Stimulated activated CD4-positive, alpha-beta T cell treated with anti-CD3 and anti-CD28 coated beads, TNF-alpha, amount 100 ng/mL, for 48 hours (primary cell): ENCODE measurements around the gene TIGAR.

Source experiments
- DNase-seq, 3 donors: peaks; one replicate each; pipeline ENCODE4 v3.0.0-alpha.2; 2020; ENCODE audit warnings: low read depth in 3 of 3

Gene TIGAR, protein sequence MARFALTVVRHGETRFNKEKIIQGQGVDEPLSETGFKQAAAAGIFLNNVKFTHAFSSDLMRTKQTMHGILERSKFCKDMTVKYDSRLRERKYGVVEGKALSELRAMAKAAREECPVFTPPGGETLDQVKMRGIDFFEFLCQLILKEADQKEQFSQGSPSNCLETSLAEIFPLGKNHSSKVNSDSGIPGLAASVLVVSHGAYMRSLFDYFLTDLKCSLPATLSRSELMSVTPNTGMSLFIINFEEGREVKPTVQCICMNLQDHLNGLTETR

DNA sequence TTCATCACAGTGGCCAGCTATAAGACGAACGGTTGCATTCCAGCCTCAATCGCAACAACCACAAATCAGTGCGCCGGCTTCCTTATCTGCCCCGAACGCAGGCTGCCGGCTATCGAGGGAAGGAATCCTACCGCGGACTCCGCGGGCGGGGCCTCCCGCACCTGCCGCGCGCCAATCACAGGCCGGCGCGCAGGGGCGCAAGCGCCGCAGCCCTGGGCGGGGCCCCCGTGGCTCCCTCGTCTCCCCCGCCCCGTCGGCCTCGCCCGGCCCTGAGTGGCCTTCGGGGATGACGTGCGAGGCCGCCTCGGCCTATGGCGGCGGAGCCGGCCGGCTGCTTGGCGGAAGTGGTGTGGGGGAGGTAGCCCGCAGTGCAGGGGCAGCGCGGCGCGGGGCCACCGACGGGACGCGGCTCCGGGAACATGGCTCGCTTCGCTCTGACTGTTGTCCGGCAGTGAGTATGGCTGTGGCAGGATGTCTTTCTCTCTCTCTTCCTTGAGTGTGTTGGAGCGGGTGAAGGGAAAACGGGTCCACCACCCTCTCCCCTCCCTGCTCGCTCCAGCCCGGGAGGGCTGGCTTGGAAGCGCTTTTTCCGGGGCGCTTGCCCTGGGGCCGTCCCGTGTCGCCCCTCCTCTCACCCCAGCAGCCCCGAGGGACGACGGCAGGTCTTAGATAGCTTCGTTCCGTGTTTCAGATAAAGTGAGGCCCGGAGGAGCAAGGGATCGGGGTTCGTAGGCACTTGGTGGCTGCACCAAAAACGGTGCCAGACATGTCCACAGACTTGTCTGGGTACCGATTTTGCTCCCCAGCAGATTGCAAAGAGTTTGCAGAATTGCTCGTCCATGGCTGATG is at the start of gene TIGAR:
Gene TIGAR, plus strand, starts transcription at position 361 of the 849 bp plus-strand sequence. Its CDS starts 59 bp downstream, at position 420.
- DNase-seq: peak; percentile 82 to 88 (median 86)

DNA sequence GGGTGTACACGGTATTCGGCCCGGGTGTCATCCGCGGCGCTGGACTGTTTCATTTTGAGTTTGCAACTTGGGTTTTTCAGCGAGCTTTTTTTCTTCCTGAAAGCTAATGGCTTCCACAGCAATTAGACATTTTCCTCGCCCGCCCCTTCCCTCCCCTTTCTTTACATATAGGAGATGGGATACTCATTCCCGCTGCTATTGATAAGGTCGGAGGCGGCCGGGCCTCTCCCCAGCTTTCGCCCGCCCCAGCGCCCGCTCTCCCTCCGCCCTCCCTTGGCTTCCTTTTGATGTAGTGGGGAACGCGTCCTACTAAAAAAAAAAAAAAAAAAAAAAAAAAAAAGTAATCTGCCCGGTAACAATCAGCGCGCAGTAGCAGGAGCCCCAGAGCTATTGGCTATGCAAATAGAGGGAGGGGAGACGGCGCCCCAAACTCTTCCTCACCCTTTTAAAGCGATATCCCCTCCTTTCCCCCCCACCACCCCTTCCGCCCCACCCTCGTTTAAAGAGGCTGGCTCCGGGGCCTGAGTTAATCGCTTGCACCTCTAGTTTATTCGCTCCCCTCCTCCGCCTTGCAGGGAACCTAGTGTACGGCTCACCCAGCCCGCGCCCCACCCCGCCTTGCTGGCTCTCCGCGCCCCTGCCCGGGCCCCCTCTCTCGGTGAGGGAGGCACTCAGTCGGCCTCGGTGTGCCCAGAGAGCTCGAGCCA is 49.1 kb upstream of the TIGAR start:
- peak; percentile 63 to 89 (median 83) for DNase-seq

DNA sequence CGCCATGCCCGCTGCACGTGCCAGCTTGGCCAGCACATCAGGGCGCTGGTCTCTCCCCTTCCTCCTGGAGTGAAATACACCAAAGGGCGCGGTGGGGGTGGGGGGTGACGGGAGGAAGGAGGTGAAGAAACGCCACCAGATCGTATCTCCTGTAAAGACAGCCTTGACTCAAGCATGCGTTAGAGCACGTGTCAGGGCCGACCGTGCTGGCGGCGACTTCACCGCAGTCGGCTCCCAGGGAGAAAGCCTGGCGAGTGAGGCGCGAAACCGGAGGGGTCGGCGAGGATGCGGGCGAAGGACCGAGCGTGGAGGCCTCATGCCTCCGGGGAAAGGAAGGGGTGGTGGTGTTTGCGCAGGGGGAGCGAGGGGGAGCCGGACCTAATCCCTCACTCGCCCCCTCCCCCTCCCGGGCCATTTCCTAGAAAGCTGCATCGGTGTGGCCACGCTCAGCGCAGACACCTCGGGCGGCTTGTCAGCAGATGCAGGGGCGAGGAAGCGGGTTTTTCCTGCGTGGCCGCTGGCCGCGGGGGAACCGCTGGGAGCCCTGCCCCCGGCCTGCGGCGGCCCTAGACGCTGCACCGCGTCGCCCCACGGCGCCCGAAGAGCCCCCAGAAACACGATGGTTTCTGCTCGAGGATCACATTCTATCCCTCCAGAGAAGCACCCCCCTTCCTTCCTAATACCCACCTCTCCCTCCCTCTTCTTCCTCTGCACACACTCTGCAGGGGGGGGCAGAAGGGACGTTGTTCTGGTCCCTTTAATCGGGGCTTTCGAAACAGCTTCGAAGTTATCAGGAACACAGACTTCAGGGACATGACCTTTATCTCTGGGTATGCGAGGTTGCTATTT is 48.4 kb upstream of the TIGAR start:
- peak in 2 of 3 donors; percentile 72 to 76 for DNase-seq

DNA sequence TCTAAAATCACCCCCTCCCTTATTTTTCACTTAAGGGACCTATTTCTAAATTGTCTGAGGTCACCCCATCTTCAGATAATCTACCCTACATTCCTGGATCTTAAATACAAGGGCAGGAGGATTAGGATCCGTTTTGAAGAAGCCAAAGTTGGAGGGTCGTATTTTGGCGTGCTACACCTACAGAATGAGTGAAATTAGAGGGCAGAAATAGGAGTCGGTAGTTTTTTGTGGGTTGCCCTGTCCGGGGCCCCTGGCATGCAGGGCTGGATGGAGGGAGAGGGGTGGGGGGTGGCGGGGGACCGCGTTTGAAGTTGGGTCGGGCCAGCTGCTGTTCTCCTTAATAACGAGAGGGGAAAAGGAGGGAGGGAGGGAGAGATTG is 47.8 kb upstream of the TIGAR start:
- DNase-seq: no peak

DNA sequence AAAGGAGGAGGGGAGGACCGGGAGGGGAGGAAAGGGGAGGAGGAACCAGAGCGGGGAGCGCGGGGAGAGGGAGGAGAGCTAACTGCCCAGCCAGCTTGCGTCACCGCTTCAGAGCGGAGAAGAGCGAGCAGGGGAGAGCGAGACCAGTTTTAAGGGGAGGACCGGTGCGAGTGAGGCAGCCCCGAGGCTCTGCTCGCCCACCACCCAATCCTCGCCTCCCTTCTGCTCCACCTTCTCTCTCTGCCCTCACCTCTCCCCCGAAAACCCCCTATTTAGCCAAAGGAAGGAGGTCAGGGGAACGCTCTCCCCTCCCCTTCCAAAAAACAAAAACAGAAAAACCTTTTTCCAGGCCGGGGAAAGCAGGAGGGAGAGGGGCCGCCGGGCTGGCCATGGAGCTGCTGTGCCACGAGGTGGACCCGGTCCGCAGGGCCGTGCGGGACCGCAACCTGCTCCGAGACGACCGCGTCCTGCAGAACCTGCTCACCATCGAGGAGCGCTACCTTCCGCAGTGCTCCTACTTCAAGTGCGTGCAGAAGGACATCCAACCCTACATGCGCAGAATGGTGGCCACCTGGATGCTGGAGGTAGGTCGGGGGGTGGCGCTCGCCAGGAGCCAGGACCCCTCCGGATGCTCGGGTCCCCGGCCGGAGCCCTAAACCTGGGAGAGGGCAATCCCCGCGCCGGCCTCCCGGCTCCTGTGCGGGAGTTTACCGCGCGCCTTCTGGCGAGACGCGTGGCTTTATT is 47.2 kb upstream of the TIGAR start, which contains the start of gene CCND2:
Gene CCND2, plus strand, starts transcription at position 111 of the 744 bp plus-strand sequence. Its CDS starts 279 bp downstream, at position 390.
- DNase-seq: peak; percentile 57 to 77 (median 73)

DNA sequence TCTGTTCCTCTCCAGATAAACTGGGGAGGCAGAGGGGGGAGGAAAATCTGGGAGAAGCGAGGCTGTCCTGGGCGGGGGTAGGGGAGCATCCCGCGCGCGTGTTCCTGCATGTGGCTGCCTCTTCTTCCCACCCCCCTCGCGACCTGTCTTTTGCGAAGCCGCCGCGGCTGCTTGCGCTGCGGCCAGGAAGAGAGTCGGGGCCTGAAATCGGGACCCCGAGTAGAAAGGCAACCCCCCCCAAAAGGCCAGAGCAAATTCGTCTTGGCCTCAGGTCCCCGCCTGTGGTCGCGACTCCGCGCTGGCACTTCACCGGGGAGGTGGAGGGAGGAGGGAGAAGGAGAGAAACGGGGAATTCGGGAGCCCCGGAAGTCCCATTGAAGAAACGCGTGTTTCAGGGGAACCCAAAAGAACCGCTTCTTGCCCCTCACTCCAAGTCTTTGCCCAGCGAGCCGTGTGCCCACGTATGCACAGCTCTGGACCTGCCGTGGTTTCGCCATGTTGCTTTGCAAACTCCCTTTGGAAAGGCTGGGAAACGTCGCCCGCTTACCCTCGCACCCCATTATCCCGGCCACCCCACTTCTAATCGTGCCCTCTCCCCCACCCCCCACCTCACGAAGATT is 46.5 kb upstream of the TIGAR start:
- no peak for DNase-seq

DNA sequence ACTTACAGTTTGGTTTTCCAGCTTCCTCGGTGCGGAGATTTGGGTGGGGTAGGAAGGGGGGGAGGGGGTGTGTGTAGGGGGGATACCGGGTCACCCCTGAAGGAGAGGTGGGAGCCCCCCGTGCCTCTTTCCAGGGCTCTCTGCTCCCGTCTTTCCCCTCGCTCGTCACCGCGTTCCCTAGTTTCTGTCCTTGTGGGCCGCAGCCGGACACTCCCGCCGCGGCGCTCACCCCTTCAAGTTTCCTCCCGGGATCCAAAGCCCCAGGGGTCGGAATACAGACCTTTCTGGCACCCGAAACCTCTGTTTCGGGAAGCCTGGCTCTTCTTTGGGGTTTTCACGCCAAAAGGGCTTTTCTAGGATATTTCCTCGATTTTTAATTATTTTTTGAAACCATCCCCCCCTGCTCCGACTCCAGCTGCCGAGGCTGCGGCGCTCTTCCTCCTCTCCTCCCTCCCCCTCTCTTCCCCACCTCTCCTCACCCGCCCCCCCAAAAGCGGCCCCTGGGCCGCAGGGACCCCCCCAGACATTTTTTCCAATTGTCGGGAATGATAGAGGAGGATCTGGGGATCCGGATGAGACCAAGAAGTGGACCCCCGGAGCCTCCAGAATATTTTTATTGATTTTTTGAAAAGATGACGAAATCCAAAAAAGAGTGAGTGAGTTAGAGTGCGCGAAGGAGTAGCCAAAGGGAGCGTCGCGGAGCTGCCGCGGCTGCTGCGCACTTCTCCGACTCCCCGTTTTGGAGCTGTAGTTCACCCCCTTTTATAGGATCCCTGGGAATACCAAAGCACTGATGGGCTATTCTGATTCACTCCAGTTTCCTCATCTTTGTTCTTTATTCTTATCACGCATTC is 45.8 kb upstream of the TIGAR start:
- no peak for DNase-seq

DNA sequence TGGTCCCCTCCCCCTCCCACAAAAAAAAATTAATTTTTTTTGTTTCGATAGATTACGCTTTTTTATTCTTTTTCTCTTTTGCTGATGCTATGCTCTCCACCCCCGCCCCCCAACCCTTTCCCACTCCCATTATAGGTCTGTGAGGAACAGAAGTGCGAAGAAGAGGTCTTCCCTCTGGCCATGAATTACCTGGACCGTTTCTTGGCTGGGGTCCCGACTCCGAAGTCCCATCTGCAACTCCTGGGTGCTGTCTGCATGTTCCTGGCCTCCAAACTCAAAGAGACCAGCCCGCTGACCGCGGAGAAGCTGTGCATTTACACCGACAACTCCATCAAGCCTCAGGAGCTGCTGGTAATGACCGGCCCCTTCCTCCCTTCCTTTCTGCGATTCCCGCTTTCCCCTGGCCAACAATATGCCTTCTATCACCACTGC is 45.1 kb upstream of the TIGAR start:
- DNase-seq: no peak

DNA sequence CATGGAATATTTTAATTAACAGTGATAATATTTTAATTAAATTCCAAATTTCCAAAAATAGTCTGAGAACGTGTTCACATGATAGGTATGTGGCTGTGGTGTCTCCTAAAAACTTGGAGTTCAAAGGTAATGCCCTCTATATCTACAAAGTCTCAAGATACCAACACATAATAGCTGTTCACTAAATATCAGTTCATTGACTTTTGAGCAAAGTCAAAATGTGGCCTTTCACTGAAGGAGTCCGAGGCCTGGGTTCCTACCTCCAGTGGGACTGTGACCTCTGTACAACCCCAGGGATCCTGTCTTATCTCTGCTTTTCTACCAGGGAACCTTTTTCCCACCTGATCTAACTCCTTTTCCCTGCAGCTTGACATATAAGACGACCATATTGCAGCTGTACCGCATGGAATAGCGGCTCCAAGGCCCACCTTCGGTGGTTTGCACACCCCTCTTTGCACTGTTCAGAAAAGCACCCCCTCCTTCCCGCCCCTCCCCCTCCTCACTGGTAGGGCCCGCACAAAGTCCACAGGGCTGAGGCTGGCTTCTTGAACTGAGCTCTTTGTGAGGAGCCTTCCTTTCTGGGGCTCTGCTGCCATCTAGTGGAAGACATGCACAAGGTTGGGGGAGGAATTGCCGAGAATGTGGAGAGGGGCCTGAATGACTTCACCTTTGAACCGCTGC is 44.3 kb upstream of the TIGAR start:
- peak; percentile 77 to 87 (median 80) for DNase-seq

DNA sequence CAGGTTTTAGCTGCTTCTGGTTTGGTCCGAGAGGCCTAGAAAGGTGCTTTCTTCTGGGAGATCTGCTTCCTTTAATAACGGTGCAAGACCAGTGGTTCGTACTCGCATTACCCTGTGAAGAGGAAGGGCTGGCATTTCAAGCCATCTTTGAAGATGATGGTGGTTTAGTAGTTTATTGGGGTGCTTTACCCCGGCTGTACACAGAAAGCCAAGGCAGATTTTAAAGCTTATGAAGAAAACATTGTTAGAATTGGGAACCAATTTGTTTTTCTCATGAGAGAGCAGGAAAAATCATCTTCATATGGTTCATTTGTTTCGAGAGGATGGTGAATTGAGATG is 43.8 kb upstream of the TIGAR start:
- DNase-seq: no peak

DNA sequence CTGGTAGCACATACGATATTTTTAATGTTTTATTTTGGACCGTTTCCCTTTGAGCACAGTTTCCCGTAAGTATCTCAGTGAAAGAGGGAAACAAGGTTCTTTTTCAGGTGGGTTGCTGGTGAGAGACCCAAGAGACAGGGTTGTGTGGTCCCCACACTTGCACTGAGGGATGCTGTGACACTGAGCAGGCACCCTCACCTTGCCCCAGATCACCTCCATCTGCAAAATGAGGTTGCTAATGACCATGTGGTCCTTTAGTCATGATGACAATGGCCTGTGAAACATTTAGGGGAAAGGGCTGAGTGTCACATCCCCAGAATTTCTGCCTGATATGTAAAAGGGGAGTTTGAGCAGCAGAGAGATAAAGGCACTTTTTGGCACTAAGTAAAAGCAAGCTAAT is 43.2 kb upstream of the TIGAR start:
- no peak for DNase-seq

DNA sequence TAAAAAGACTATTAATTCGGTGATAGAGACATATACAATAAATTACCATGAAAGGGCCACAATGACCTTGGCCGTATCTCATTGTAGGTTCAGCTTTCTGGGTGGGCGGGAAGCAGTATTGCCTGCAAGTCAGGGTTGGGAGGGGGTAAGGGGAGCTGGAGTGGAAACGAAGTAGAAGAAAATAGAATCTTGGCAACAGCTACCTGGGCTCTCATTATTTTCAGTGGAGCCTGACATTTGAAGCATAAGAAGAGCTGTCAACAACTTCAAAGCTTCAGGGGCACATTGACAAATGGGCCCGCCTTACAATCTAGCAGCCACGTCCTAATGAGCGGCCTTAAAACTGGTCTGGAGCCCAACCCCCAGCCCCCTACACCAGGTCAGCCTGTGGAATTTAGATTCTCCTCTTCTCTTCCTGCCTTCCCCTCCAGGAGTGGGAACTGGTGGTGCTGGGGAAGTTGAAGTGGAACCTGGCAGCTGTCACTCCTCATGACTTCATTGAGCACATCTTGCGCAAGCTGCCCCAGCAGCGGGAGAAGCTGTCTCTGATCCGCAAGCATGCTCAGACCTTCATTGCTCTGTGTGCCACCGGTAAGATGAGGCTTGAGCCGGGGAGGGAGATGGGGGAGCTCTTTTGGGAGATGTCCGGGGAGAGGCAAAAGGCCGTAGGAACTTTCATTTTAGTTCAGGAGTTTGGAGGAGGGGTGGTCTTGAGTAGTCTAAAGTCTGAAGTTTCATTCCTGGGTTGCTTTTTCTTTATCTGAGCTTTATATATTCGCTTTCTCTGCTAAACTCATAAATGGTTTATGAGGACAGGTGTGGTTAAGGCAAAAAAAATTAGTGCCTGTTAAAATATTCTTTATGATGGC is 42.5 kb upstream of the TIGAR start:
- no peak for DNase-seq

DNA sequence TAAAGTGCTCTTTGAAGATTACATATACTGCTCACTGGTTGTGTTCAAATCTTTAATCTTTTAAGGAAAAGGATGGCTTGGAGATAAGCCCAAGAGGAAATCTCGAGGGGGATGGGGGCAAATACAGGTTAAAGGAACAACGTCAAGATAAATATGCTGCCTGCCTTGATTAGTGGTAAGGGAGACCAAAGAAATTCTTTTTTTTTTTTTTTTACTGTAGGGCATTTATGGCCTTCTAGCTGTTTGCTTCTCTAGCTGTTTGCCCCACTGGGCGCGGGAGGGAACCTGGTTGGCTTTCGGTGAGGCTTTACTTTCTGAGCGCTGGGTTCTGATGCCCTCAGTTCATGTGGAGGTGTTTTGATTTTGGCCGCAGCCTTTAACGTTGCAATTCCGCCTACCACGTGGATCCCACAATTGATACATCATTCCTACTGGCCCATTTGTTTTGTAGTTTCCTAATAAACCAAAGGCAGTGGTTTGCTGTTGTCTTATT is 41.8 kb upstream of the TIGAR start:
- no peak for DNase-seq

DNA sequence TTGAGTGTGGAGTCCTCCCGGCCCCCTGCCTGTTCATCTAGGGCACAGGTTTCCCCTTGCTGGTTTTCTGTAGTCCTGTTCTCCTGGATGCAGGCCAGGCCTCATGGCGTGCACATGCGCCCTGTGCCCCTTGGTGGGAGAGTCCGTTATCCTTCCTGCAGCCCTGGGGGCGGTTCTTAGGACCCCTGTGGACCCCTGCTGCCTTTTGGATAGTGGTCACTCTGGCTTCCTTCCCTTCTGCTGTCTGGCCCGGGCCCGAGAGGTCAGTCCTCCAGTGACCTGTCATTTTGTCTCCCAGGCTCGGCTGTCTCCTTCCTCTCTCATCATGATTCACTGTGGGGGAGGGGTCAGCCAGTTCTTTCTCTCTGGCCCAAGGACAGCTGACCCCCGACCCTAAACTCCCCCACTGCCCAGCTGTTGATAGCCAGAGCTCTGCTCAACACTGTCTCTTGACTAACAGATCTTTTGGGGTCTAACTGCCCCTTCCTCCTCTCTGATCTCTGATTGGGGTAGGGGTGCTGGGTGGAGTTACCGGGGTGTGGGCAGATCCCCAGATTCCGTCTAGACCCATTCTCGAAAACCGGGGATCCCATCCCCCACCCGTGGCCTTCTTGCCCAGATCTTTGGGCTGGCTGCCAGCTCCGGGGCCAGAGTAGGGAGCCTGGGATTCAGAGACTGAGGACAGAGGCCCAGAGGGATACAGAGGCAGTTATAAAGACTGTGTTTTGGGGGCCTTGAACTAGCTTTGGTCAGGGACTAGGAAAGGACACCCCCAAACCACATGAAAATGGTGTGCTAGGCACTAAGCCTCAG is 40.5 kb upstream of the TIGAR start:
- no peak for DNase-seq

DNA sequence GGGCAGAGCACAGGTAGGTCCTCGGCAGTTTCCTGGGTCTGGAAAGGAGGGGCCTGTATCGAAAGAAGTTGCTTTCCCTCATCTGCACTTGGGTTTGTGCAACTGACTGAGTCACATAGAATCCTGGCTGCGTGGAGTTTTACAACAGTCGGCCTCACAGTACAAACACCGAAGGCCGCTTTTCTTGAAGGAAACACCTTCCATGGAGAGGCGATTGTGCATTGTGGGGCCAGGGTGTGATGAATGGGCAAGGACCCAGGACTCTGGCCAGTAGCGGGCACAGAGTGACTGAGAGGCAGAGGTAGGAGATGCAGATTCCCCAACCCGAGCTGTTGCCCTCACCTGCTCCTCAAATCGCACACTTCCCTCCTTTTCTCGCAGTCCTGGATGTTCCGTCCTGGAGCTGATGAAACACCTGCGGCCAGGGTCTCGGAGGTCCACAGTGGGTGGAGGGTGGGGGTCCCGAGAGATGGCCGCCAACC is 39.8 kb upstream of the TIGAR start:
- no peak for DNase-seq

DNA sequence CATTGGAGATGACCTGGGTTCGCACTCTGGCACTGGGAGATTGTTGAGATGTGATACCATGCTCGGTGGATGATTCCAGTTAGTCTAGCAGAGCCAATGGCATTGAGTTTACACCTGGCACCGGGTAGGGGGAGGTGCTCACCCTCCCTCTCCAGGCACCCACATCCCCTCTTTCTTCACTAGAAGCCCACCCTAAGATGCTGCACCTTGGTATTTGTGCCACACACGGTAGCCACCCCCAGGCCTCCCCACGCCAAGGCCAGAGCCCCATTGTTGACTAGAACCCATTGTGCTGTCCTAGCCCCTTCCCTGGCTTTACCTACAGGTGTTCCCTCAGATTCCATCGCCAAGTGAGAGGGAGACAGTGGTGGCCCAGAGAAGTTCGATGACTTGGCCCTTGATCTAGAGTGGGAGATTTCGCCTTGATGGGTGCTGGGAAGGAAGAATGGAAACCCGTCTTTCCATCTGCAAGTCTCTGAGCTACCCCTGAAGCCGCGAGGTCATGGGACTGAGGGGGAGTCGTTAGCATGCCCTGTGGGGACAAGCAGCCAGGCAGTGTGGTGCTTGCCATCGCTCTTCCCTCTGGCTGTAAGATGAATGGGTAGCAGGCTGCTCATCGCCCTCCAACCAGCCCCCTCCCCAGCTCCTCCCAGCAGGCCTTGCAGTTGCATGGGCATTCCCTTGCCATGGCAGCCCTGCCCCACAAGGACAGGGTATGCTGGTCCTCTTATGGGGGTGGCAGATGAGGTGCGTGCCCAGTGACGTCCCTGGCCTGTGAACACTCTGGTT is 38.7 kb upstream of the TIGAR start:
- no peak for DNase-seq
